Loucy (cell line): Measurements from ENCODE around the gene SLCO2A1.

Experiments
- CTCF ChIP-seq: fragments of 200-600 bp; sonication (generic); conservative IDR thresholded peaks from 2 replicates; pipeline ENCODE4 v1.5.1; 2014; ENCODE audit warnings: mild to moderate bottlenecking, antibody characterized with exemption, low read length
- EZH2phosphoT487 ChIP-seq: fragments of 200-600 bp; IDR thresholded peaks from 2 replicates; pipeline ENCODE4 v1.6.1; 2018; ENCODE audit warnings: antibody characterized with exemption, mild to moderate bottlenecking, moderate library complexity, borderline replicate concordance

- TF ChIP-seq CTCF, result no peak
- TF ChIP-seq EZH2phosphoT487, result no peak
Observed at GRCh38 chr3:133917144-133917543, 112.6 kb downstream of the SLCO2A1 start.
